ENCODE results near the gene PROS1. TPM values are rescaled to one million over a fixed set of nuclear protein-coding genes. Genes with fewer than 3 reads are reported as not detected.
"Not testable (repeated sequence)": the region's sequence is repeated elsewhere in the genome, so short reads cannot be mapped to it uniquely, and the experiment has no call there.

Gene PROS1
- total RNA-seq, 2 donors from 2014 or later: 0.46 to 0.50 TPM

DNA sequence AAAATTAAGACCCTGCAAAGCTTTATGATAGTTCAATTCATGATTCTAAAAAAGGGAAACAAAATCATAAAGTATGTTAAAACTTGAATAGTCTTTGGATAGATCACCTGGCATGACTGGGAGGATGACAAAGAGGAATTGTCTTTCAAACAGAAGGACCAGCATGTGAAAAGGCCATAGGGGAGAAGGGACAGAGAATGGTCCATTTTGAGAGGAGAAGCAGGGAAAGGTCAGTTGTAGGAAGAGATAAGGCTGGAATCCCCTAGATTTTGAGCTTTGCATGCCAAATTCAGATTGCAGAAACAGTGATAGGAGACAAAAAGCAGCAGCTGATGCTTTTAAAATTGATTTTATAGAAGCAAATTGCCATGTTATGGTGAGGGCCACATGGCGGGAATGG, 12.7 kb downstream of the PROS1 start:
- ATAC-seq (replicated peaks in 1 of 2) (no peak), DNase-seq (no peak)
- H3K4me1 Mint-ChIP-seq (ENCODE audit: low read depth): no peaks in the 10 kb centered on the region
- no peak overlapping the region for H3K4me3 Mint-ChIP-seq
- no peaks in the 10 kb centered on the region for H3K36me3 Mint-ChIP-seq (ENCODE audit: insufficient read depth in 2 of 2)
- H3K27ac Mint-ChIP-seq: no peak overlapping the region
- H3K27me3 Mint-ChIP-seq (ENCODE audit: low read depth): peaks cover 15% of the 10 kb centered on the region
- no peaks in the 10 kb centered on the region for H3K9me3 Mint-ChIP-seq

DNA sequence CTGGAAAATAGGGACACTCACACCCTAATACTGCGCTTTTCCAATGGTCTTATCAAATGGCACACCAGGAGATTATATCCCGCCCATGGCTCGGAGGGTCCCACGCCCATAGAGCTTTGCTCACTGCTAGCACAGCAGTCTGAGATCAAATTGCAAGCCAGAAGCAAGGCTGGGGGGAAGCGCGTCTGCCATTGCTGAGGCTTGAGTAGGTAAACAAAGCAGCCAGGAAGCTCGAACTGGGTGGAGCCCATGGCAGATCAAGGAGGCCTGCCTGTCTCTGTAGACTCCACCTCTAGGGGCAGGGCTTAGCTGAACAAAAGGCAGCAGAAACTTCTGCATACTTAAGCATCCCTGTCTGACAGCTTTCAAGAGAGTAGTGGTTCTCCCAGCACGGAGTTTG, 23.7 kb downstream of the PROS1 start:
- DNase-seq: not testable (repeated sequence)

DNA sequence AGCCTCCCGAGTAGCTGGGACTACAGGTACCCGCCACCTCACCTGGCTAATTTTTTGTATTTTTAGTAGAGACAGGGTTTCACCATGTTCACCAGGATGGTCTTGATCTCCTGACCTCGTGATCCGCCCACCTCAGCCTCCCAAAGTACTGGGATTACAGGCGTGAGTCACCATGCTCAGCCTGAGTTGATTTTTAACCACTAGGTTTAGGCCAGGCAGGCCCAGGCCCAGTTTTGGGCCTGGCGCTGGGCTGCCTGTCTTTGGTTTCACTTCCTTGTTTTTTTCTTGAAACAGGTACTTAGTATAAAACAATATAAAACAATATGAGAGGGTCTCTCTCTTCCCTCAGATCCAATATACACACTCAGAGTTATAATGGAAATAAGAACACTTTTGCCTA, 36.2 kb downstream of the PROS1 start:
- not testable (repeated sequence) for H3K4me1 Mint-ChIP-seq (ENCODE audit: low read depth); ATAC-seq (replicated peaks in 1 of 2); H3K4me3 Mint-ChIP-seq; H3K27ac Mint-ChIP-seq; DNase-seq; H3K27me3 Mint-ChIP-seq (ENCODE audit: low read depth); H3K9me3 Mint-ChIP-seq; H3K36me3 Mint-ChIP-seq (ENCODE audit: insufficient read depth in 2 of 2)

More for the DNA sequence above, 23.7 kb downstream of the PROS1 start:
- not testable (repeated sequence) for H3K36me3 Mint-ChIP-seq (ENCODE audit: insufficient read depth in 2 of 2); H3K27ac Mint-ChIP-seq; ATAC-seq (replicated peaks in 1 of 2); H3K4me3 Mint-ChIP-seq; H3K4me1 Mint-ChIP-seq (ENCODE audit: low read depth); H3K9me3 Mint-ChIP-seq
- H3K27me3 Mint-ChIP-seq (ENCODE audit: low read depth): peaks cover 33% of the 10 kb centered on the region

DNA sequence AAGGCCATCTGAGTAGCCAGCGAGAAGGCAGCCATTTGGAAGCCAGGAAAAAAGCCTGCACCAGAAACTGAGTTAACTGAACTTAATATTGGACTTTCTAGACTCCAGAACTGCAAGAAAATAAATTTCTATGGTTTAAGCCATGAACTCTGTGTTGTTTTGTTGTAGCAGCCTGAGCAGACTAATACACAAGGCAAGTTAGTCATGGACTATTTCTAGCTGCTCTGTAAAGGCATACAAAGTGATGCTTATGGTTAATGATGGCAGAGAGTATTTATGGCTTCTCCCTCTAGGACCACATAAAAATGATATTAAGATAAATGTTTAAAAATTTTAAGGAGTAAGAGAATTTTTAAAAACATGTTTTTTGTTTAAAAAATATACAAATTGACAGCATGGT, 37.1 kb downstream of the PROS1 start:
- H3K4me3 Mint-ChIP-seq: no peak overlapping the region
- no peaks in the 10 kb centered on the region for H3K4me1 Mint-ChIP-seq (ENCODE audit: low read depth)
- ATAC-seq (replicated peaks in 1 of 2): no peak
- DNase-seq: no peak
- H3K36me3 Mint-ChIP-seq (ENCODE audit: insufficient read depth in 2 of 2): no peaks in the 10 kb centered on the region
- H3K27ac Mint-ChIP-seq: no peak overlapping the region
- no peaks in the 10 kb centered on the region for H3K9me3 Mint-ChIP-seq
- no peaks in the 10 kb centered on the region for H3K27me3 Mint-ChIP-seq (ENCODE audit: low read depth)

DNA sequence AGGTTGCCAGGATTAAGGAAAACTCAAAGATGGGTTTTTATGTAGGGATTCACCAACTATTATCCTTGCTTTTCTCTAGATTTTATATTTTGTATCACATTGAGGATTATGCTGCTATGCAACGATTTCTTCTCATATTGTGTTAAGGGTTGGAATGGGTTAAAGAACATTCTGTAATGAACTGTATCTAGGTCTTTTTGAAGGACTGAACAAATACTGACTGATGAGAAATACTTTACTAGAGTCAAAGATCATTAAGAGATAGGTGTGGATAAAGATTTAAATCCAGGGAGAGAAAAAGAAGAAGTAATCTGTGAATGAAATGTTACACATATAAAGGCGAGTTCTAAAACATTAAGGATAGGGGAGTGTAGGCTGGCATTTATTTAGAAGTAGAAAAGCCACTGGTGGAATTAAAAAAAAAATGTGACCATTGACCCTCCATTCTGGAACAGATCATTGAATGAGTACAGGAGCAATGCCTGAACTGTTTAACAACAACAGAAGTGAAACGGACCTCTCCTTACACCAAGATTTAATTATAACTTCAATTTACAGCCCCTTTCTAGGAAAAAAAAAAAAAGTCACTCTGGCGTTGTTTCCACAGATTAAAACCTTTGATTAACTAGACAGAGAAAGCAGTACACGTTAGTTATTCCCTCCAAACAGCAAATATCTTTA, 39.2 kb downstream of the PROS1 start:
- Mint-ChIP-seq H3K27ac (no peak overlapping the region), H3K36me3 (ENCODE audit: insufficient read depth in 2 of 2) (no peaks in the 10 kb centered on the region), H3K4me3 (no peak overlapping the region), H3K4me1 (ENCODE audit: low read depth) (no peaks in the 10 kb centered on the region), H3K27me3 (ENCODE audit: low read depth) (no peaks in the 10 kb centered on the region), H3K9me3 (no peaks in the 10 kb centered on the region)
- ATAC-seq (replicated peaks in 1 of 2): no peak
- DNase-seq: no peak

DNA sequence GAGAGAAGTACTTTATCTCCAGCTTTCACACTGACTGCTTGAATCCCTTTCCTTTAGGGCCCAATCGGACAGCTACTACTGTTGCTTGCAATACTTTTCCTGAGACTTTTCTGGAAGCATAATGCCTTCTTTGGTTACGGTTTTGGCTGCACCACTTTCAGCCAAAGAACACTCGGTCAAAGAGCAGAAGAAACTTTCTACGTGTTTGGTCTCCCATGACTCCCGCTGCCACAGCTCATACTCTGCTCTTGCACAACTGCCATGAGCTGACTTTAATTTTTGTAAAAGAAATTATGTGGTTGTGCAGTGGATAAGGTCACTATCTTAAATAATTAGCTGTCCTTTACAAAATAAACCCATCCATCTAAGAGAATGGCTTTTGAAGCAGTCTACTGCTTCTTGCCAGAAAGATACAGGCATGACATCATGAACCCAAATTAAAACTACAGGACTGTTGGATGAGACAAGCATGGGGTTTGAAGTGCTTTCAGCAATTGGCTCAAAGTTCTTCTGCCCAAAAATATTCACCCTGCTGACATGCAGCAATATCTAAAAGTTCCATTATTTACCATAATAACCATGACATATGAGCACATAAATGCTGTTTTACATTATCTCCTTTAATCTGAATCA, 42.0 kb downstream of the PROS1 start:
- DNase-seq (no peak), ATAC-seq (replicated peaks in 1 of 2) (no peak)
- no peak overlapping the region for H3K4me3 Mint-ChIP-seq
- H3K9me3 Mint-ChIP-seq: no peaks in the 10 kb centered on the region
- no peaks in the 10 kb centered on the region for H3K4me1 Mint-ChIP-seq (ENCODE audit: low read depth)
- H3K27ac Mint-ChIP-seq: no peak overlapping the region
- H3K36me3 Mint-ChIP-seq (ENCODE audit: insufficient read depth in 2 of 2): no peaks in the 10 kb centered on the region
- H3K27me3 Mint-ChIP-seq (ENCODE audit: low read depth): no peaks in the 10 kb centered on the region

DNA sequence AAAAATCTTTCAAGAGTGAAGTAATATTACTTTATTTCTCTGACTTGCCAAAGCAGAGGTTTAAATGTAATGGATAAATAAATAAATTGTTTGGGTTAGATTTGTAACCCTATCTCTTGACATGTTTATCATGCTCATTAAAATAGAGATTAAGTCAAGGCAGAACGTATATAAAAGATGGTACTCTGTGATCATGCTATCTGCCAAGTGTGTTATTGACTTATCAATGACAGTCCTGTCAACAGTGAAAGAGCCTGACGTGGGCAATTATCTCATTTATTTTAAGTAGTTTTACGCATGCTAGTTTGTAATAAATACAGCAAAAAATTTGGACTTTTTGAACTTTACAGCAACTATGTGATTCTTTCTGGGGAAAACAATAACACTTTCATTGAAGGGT, 43.7 kb downstream of the PROS1 start:
- no peak overlapping the region for H3K27ac Mint-ChIP-seq
- H3K4me1 Mint-ChIP-seq (ENCODE audit: low read depth): no peaks in the 10 kb centered on the region
- H3K4me3 Mint-ChIP-seq: no peak overlapping the region
- ATAC-seq (replicated peaks in 1 of 2) (no peak), DNase-seq (no peak)
- no peaks in the 10 kb centered on the region for H3K36me3 Mint-ChIP-seq (ENCODE audit: insufficient read depth in 2 of 2)
- no peaks in the 10 kb centered on the region for H3K9me3 Mint-ChIP-seq
- H3K27me3 Mint-ChIP-seq (ENCODE audit: low read depth): no peaks in the 10 kb centered on the region

DNA sequence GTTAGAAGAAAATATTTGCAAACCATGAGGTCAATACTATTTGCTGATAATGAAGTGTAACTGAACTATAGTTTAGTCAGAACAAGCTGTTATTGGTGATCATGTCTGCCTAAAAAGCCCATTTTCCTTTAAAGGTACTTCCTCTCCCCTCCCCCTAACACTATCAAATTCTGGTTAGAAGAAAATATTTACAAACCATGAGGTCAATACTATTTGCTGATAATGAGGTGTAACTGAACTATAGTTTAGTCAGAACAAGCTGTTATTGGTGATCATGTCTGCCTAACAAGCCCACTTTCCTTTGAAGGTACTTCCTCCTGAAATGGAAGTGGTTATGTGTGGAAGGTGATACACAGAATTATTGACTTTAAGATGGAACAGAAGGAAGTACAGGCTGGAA, 46.9 kb downstream of the PROS1 start:
- no peak for ATAC-seq (replicated peaks in 1 of 2)
- no peak overlapping the region for H3K4me3 Mint-ChIP-seq
- no peaks in the 10 kb centered on the region for H3K9me3 Mint-ChIP-seq
- no peaks in the 10 kb centered on the region for H3K4me1 Mint-ChIP-seq (ENCODE audit: low read depth)
- H3K36me3 Mint-ChIP-seq (ENCODE audit: insufficient read depth in 2 of 2): no peaks in the 10 kb centered on the region
- DNase-seq: no peak
- no peak overlapping the region for H3K27ac Mint-ChIP-seq
- H3K27me3 Mint-ChIP-seq (ENCODE audit: low read depth): no peaks in the 10 kb centered on the region

DNA sequence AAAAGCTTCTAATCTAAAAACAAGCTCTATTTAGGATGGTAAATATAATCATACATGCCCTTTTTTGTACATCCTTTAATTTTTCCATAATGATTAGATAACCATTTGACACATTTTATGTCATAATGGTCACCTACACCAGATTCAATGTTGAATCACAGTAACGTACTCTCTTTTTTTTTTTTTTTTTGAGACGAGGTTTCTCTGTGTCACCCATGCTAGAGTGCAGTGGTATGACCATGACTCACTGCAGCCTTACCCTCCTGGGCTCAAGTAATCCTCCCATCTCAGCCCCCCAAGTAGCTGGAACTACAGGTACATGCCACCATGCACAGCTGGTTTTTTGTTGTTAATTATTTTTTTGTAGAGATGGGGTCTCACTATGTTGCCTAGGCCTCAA, 49.2 kb downstream of the PROS1 start:
- ATAC-seq (replicated peaks in 1 of 2): no peak

DNA sequence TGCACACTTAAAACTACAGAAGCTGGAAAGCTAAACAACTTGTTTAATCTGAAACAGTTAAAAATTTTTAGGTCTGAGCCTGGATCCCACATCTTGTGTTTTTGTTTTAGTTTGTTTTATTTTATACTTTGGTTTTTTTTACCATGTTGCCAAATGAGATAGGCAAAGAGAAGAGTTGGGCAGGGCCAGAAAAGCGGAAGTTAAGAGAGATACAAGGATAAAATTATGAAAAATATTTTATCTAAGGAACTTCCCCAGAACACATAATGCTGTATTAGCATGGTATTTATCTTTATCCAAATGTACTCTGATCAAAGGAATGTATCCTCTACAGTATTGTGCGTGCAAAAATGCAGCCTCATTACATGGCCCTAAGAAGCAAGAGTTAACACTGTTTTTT, 50.7 kb downstream of the PROS1 start:
- H3K4me3 Mint-ChIP-seq: no peak overlapping the region
- ATAC-seq (replicated peaks in 1 of 2) (no peak), DNase-seq (no peak)
- no peaks in the 10 kb centered on the region for H3K36me3 Mint-ChIP-seq (ENCODE audit: insufficient read depth in 2 of 2)
- no peaks in the 10 kb centered on the region for H3K9me3 Mint-ChIP-seq
- no peak overlapping the region for H3K27ac Mint-ChIP-seq
- no peaks in the 10 kb centered on the region for H3K27me3 Mint-ChIP-seq (ENCODE audit: low read depth)
- H3K4me1 Mint-ChIP-seq (ENCODE audit: low read depth): no peaks in the 10 kb centered on the region

More for the DNA sequence above, 49.2 kb downstream of the PROS1 start:
- H3K4me3 Mint-ChIP-seq: no peak overlapping the region
- no peaks in the 10 kb centered on the region for H3K4me1 Mint-ChIP-seq (ENCODE audit: low read depth)
- no peak for DNase-seq
- no peak overlapping the region for H3K27ac Mint-ChIP-seq
- no peaks in the 10 kb centered on the region for H3K36me3 Mint-ChIP-seq (ENCODE audit: insufficient read depth in 2 of 2)
- no peaks in the 10 kb centered on the region for H3K27me3 Mint-ChIP-seq (ENCODE audit: low read depth)
- no peaks in the 10 kb centered on the region for H3K9me3 Mint-ChIP-seq

DNA sequence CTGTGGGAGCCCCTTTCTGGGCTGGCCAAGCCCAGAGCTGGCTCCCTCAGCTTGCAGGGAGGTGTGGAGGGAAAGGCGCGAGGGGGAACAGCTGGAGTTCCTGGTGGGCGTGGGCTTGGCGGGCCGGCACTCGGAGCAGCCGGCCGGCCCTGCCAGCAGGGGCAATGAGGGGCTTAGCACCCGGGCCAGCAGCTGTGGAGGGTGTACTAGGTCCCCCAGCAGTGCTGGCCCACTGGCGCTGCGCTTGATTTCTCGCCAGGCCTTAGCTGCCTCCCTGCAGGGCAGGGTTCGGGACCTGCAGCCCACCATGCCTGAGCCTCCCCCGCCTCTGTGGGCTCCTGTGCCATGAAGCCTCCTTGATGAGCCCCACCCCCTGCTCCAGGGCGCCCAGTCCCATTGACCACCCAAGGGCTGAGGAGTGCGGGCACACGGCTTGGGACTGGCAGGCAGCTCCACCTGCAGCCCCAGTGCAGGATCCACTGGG, 56.1 kb downstream of the PROS1 start:
- not testable (repeated sequence) for H3K4me1 Mint-ChIP-seq (ENCODE audit: low read depth); DNase-seq; H3K4me3 Mint-ChIP-seq; H3K27me3 Mint-ChIP-seq (ENCODE audit: low read depth); H3K27ac Mint-ChIP-seq; H3K9me3 Mint-ChIP-seq; H3K36me3 Mint-ChIP-seq (ENCODE audit: insufficient read depth in 2 of 2); ATAC-seq (replicated peaks in 1 of 2)

DNA sequence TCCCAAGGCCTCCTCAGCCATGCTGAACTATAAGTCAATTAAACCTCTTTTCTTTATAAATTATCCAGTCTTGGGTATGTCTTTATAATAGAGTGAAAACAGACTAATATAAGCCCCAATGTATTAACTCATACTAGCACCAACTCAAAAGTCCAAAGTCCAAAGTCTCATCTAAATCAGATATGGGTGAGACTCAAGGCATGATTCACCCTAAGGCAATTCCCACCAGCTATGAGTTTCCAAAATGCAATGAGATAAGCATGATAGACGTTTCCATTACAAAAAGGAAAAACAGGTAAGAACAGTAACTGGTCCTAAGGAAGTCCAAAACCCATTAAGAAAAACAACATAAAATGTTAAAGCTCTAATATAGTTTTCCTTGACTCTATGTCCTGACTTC, 60.1 kb downstream of the PROS1 start:
- not testable (repeated sequence) for H3K27me3 Mint-ChIP-seq (ENCODE audit: low read depth); H3K4me3 Mint-ChIP-seq

DNA sequence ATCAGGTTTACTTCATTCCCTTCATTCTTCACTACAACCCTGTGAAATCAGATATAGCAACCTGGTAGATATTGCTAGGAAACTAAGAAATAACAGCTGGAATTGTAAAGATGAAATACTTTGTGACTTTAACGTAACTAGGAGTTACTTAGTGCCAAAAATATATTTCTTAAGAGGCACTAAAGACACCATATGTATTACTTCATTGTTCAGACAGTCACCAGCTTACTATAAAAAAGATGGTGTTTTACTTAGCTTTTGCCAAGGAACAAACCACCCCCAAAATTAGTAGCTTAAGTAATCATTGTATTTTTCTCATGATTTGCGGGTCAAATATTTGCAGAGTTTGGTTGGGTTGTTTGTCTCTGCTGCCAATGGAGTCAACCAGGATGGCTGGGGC, 62.5 kb downstream of the PROS1 start:
- DNase-seq (no peak), ATAC-seq (replicated peaks in 1 of 2) (no peak)
- Mint-ChIP-seq H3K27me3 (ENCODE audit: low read depth) (no peaks in the 10 kb centered on the region), H3K36me3 (ENCODE audit: insufficient read depth in 2 of 2) (no peaks in the 10 kb centered on the region), H3K9me3 (peaks cover 3 to 6% of the 10 kb centered on the region in 2 donors), H3K4me3 (no peak overlapping the region), H3K27ac (no peak overlapping the region), H3K4me1 (ENCODE audit: low read depth) (no peaks in the 10 kb centered on the region)

More for the DNA sequence above, 60.1 kb downstream of the PROS1 start:
- not testable (repeated sequence) for ATAC-seq (replicated peaks in 1 of 2); H3K36me3 Mint-ChIP-seq (ENCODE audit: insufficient read depth in 2 of 2); H3K27ac Mint-ChIP-seq; DNase-seq; H3K4me1 Mint-ChIP-seq (ENCODE audit: low read depth); H3K9me3 Mint-ChIP-seq

DNA sequence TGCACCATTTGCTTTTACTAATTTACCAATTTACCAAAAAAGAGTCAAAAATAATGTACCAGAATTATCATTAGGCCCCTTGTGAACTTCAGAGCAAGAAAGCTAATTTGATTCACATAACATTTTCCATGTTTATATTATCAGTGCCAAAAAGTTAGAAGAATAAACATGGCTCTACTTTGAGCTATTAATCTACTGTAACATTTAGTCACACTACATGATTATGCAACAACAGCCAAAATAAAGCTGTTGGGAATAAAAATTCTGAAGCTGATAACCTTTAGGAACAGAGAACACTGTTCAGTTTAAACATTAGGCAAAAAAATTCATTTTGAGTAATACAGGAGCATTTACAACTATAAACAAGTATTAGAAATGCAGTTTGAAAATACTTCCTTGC, 63.6 kb downstream of the PROS1 start:
- H3K27ac Mint-ChIP-seq: no peak overlapping the region
- peaks cover 3 to 6% of the 10 kb centered on the region in 2 donors for H3K9me3 Mint-ChIP-seq
- H3K4me3 Mint-ChIP-seq: no peak overlapping the region
- no peak for DNase-seq
- ATAC-seq (replicated peaks in 1 of 2): no peak
- no peaks in the 10 kb centered on the region for H3K4me1 Mint-ChIP-seq (ENCODE audit: low read depth)
- no peaks in the 10 kb centered on the region for H3K27me3 Mint-ChIP-seq (ENCODE audit: low read depth)
- H3K36me3 Mint-ChIP-seq (ENCODE audit: insufficient read depth in 2 of 2): no peaks in the 10 kb centered on the region
